ENCODE results near the gene EGFL7. TPM values are rescaled to one million over a fixed set of nuclear protein-coding genes. Genes with fewer than 3 reads are reported as not detected.

Gene EGFL7
- total and polyA plus RNA-seq, 2 of the 8 experiments (the other 6 are each of a cell fraction or from before 2014, with no cell fraction given) = 37.8 to 53.4 TPM

GRCh38 chr9:136628268-136628667 lies 34.4 kb upstream of the EGFL7 start:
- Histone ChIP-seq H4K8ac (ENCODE audit: extremely low read depth, insufficient read depth, low read length) (peak overlapping the region; percentile 79; the same call in 1 of the 2 replicates), H4K20me1 (replicated peaks in 1 of 2; ENCODE audit: control insufficient read depth in 1 of 2, insufficient read depth in 2 of 2, low read length in 2 of 2) (peaks cover 0 to 9% of the 10 kb centered on the region in 2 experiments), H3K9ac (replicated peaks in 1 of 4; ENCODE audit: extremely low read depth in 1 of 4, low read depth in 3 of 4, low read length in 3 of 4) (no peak overlapping the region), H3K79me2 (ENCODE audit: control insufficient read depth in 1 of 2, insufficient read depth in 2 of 2, low read length in 2 of 2) (no peaks in the 10 kb centered on the region), H3K23ac (ENCODE audit: insufficient read length) (no peak overlapping the region), H3K27ac (ENCODE audit: low read depth, low read length) (no peak overlapping the region), H2BK20ac (ENCODE audit: low read length) (no peak overlapping the region), H3K79me1 (ENCODE audit: low read depth, low read length) (no peaks in the 10 kb centered on the region), H2AFZ (ENCODE audit: low read length) (no peak overlapping the region), H3K36me3 (ENCODE audit: control insufficient read depth in 2 of 4, insufficient read depth in 4 of 4, low read length in 3 of 4) (no peaks in the 10 kb centered on the region), H3K4ac (replicated peaks; ENCODE audit: insufficient read length, low read depth, low read length) (no peak overlapping the region), H2BK12ac (ENCODE audit: low read depth, low read length) (no peak overlapping the region), H3K9me3 (ENCODE audit: insufficient read depth in 2 of 2, low read depth in 1 of 2, low read length in 1 of 2) (no peaks in the 10 kb centered on the region), H2AK5ac (ENCODE audit: low read depth, low read length) (no peak overlapping the region), H4K5ac (ENCODE audit: insufficient read length, low read depth, low read length) (no peak overlapping the region), H3K23me2 (ENCODE audit: low read depth, low read length) (no peaks in the 10 kb centered on the region), H2BK5ac (ENCODE audit: low read depth, low read length) (no peak overlapping the region), H3K14ac (ENCODE audit: insufficient read length) (no peak overlapping the region), H3K4me2 (ENCODE audit: insufficient read depth in 1 of 2, low read depth in 2 of 2, low read length in 2 of 2) (no peak overlapping the region), H3K4me1 (replicated peaks in 1 of 4; ENCODE audit: control insufficient read depth in 3 of 4, insufficient read depth in 4 of 4, low read length in 3 of 4) (peaks cover 0 to 9% (median 0%) of the 10 kb centered on the region in 4 experiments; a peak in 3 of 7 replicates), H2BK120ac (replicated peaks; ENCODE audit: low read depth, low read length) (no peak overlapping the region), H4K91ac (replicated peaks; ENCODE audit: insufficient read length, low read length) (no peak overlapping the region), H3K4me3 (ENCODE audit: extremely low read depth in 1 of 4, insufficient read depth in 2 of 4, low read depth in 3 of 4, low read length in 4 of 4) (no peak overlapping the region), H2BK15ac (ENCODE audit: low read length) (no peak overlapping the region), H3K56ac (replicated peaks; ENCODE audit: insufficient read length, low read depth, low read length) (no peak overlapping the region), H3K27me3 (replicated peaks in 1 of 4; ENCODE audit: control insufficient read depth in 3 of 4, extremely low read depth in 1 of 4, insufficient read depth in 3 of 4, low read length in 3 of 4) (no peaks in the 10 kb centered on the region), H3K18ac (ENCODE audit: extremely low read depth, low read length) (no peak overlapping the region)
- CTCF ChIA-PET (ENCODE audit: partially characterized antibody) = interaction anchor here (0.9 to 9.6 kb wide), 9 partner anchors 10 to 140 kb away, joined by 3 to 253 read pairs (median 4); no protein-coding TSS in a partner anchor
- DNase-seq (ENCODE audit: low read depth in 1 of 2, low spot score in 2 of 2) (no peak), FAIRE-seq (no peak)
- POLR2A ChIA-PET (ENCODE audit: partially characterized antibody) = interaction anchor here (0.9 to 1.6 kb wide), 5 partner anchors 22 to 190 kb away, joined by 3 to 6 read pairs (median 3); no protein-coding TSS in a partner anchor
- 89% methylated on average over 24 of the region's 26 CpGs; no CpG with 5 or more reads in 1 of the 2 experiments for WGBS, 2 experiments (ENCODE audit: extremely low coverage in 1 of 2, insufficient coverage in 1 of 2, insufficient read length in 1 of 2, insufficient replicate concordance in 2 of 2, low coverage in 1 of 2, low lambda C conversion rate in 2 of 2, missing lambda C conversion rate in 1 of 2)
- TF ChIP-seq MAX (IDR thresholded peaks at IDR 0.05) = no peak
- TF ChIP-seq HDAC2 (IDR thresholded peaks at IDR 0.05; ENCODE audit: borderline replicate concordance in 1 of 2, low read depth in 2 of 2, low read length in 2 of 2) = no peak
- no peak for TF ChIP-seq TEAD4 (IDR thresholded peaks at IDR 0.05; ENCODE audit: low read depth, low read length)
- TF ChIP-seq CTBP2 (IDR thresholded peaks at IDR 0.05; ENCODE audit: borderline replicate concordance, insufficient read depth, insufficient read length, low read length) = no peak
- no peak for TF ChIP-seq CHD2 (IDR thresholded peaks at IDR 0.05; ENCODE audit: low read length)
- TF ChIP-seq RAD21 (IDR thresholded peaks at IDR 0.05 in 1 of 2, conservative IDR thresholded peaks at IDR 0.05 in 1 of 2; ENCODE audit: low read depth in 2 of 2, low read length in 2 of 2) = no peak
- TF ChIP-seq YY1 (IDR thresholded peaks at IDR 0.05; ENCODE audit: low read depth, low read length) = no peak
- TF ChIP-seq TAF1 (IDR thresholded peaks at IDR 0.05; ENCODE audit: low read depth, low read length) = no peak
- no peak for TF ChIP-seq SUZ12 (IDR thresholded peaks at IDR 0.05; ENCODE audit: low read length)
- no peak for TF ChIP-seq SP4 (IDR thresholded peaks at IDR 0.05; ENCODE audit: low read length)
- TF ChIP-seq GABPA (IDR thresholded peaks at IDR 0.05; ENCODE audit: borderline replicate concordance, insufficient read depth, low read length) = no peak
- TF ChIP-seq POLR2AphosphoS5 (IDR thresholded peaks at IDR 0.05; ENCODE audit: low read depth, low read length) = no peak
- TF ChIP-seq POLR2A (IDR thresholded peaks at IDR 0.05; ENCODE audit: control extremely low read depth in 1 of 2, low read depth in 2 of 2, low read length in 2 of 2) = no peak
- TF ChIP-seq SIRT6 (IDR thresholded peaks at IDR 0.05; ENCODE audit: low read length) = no peak
